ENCODE measurements around the gene FOXO1.

FOXO1 gene

GRCh38 chr13:40568246-40569023, 98.0 kb downstream of the FOXO1 start:
- H4K20me1 ChIP-seq (ENCODE audit: insufficient read depth, low read length): 0 out of 2 replicates have a peak, but pooled peaks cover 3% of the 10 kb centered on the region
- peak overlapping the region; percentile 32; the same call in 1 of the 2 replicates for H3K9ac ChIP-seq (ENCODE audit: low read length)
- H3K79me2 ChIP-seq (ENCODE audit: insufficient read depth, low read length): peaks cover 100% of the 10 kb centered on the region
- no peaks in the 10 kb centered on the region for H3K9me2 ChIP-seq (ENCODE audit: low read depth, low read length)
- peak overlapping the region; percentile 20; the same call in 1 of the 2 replicates for H3K4me2 ChIP-seq (ENCODE audit: low read length)
- H3K4me3 ChIP-seq (ENCODE audit: low read depth, low read length, poor library complexity, severe bottlenecking): no peak overlapping the region
- H2AFZ ChIP-seq (ENCODE audit: low read length): no peak overlapping the region
- peaks cover 9% of the 10 kb centered on the region; the same call in 1 of the 2 replicates for H3K36me3 ChIP-seq (ENCODE audit: insufficient read depth, low read length)
- no peaks in the 10 kb centered on the region for H3K9me3 ChIP-seq (ENCODE audit: low read length)
- H3K27ac ChIP-seq (ENCODE audit: low read depth, low read length, poor library complexity, severe bottlenecking): peak overlapping the region; percentile 59
- no peaks in the 10 kb centered on the region for H3K27me3 ChIP-seq (ENCODE audit: insufficient read depth, low read length)
- H3K4me1 ChIP-seq (ENCODE audit: insufficient read depth, low read length, severe bottlenecking): peaks cover 98% of the 10 kb centered on the region
- H3F3A ChIP-seq (ENCODE audit: insufficient read depth, low read length): no peaks in the 10 kb centered on the region
- no peak for TF ChIP-seq CTCF (IDR thresholded peaks at IDR 0.05; ENCODE audit: low read length)

- H3K9ac ChIP-seq (ENCODE audit: low read length): no peak overlapping the region
- H3K9me3 ChIP-seq (ENCODE audit: low read length): no peaks in the 10 kb centered on the region
- peaks cover 9% of the 10 kb centered on the region; the same call in 1 of the 2 replicates for H3K36me3 ChIP-seq (ENCODE audit: insufficient read depth, low read length)
- peaks cover 91% of the 10 kb centered on the region for H3K4me1 ChIP-seq (ENCODE audit: insufficient read depth, low read length, severe bottlenecking)
- H4K20me1 ChIP-seq (ENCODE audit: insufficient read depth, low read length): 0 out of 2 replicates have a peak, but pooled peaks cover under 1% of the 10 kb centered on the region
- no peak overlapping the region for H3K4me3 ChIP-seq (ENCODE audit: low read depth, low read length, poor library complexity, severe bottlenecking)
- no peak for TF ChIP-seq CTCF (IDR thresholded peaks at IDR 0.05; ENCODE audit: low read length)
- no peak for TF ChIP-seq EZH2 (IDR thresholded peaks at IDR 0.05; ENCODE audit: borderline replicate concordance, low read length)
- H3K27ac ChIP-seq (ENCODE audit: low read depth, low read length, poor library complexity, severe bottlenecking): no peak overlapping the region
- no peaks in the 10 kb centered on the region for H3K9me2 ChIP-seq (ENCODE audit: low read depth, low read length)
- H3K27me3 ChIP-seq (ENCODE audit: insufficient read depth, low read length): no peaks in the 10 kb centered on the region
- H3K4me2 ChIP-seq (ENCODE audit: low read length): no peak overlapping the region; the same call in 1 of the 2 replicates
- H3F3A ChIP-seq (ENCODE audit: insufficient read depth, low read length): no peaks in the 10 kb centered on the region
- no peak overlapping the region for H2AFZ ChIP-seq (ENCODE audit: low read length)
- peaks cover 100% of the 10 kb centered on the region for H3K79me2 ChIP-seq (ENCODE audit: insufficient read depth, low read length)
Observed at GRCh38 chr13:40566811-40567210, 99.6 kb downstream of the FOXO1 start.

GRCh38 chr13:40565282-40566148, 100.9 kb downstream of the FOXO1 start:
- Histone ChIP-seq H3K9me2 (ENCODE audit: low read depth, low read length) (no peaks in the 10 kb centered on the region), H3K36me3 (ENCODE audit: insufficient read depth, low read length) (peaks cover 13% of the 10 kb centered on the region), H3F3A (ENCODE audit: insufficient read depth, low read length) (no peaks in the 10 kb centered on the region), H3K4me2 (ENCODE audit: low read length) (peak overlapping the region; percentile 63), H3K27me3 (ENCODE audit: insufficient read depth, low read length) (no peaks in the 10 kb centered on the region), H2AFZ (ENCODE audit: low read length) (no peak overlapping the region), H3K4me3 (ENCODE audit: low read depth, low read length, poor library complexity, severe bottlenecking) (peak overlapping the region; percentile 21), H3K9me3 (ENCODE audit: low read length) (no peaks in the 10 kb centered on the region), H3K9ac (ENCODE audit: low read length) (no peak overlapping the region; the same call in 1 of the 2 replicates), H3K4me1 (ENCODE audit: insufficient read depth, low read length, severe bottlenecking) (peaks cover 78% of the 10 kb centered on the region), H3K27ac (ENCODE audit: low read depth, low read length, poor library complexity, severe bottlenecking) (peak overlapping the region; percentile 49), H4K20me1 (ENCODE audit: insufficient read depth, low read length) (no peaks in the 10 kb centered on the region), H3K79me2 (ENCODE audit: insufficient read depth, low read length) (peaks cover 97% of the 10 kb centered on the region)
- TF ChIP-seq CTCF (IDR thresholded peaks at IDR 0.05; ENCODE audit: low read length) (no peak), EZH2 (IDR thresholded peaks at IDR 0.05; ENCODE audit: borderline replicate concordance, low read length) (no peak)
